Suprapubic skin (tissue), 4 donors: Measurements from ENCODE around the gene TCP11L1. TPM values are rescaled to one million over a fixed set of nuclear protein-coding genes. Genes with fewer than 3 reads are reported as not detected.
"Not testable (repeated sequence)": the region's sequence is repeated elsewhere in the genome, so short reads cannot be mapped to it uniquely, and the experiment has no call there.

Experiments used
- DNase-seq, 2 donors: peaks; one replicate each; pipeline ENCODE4 v3.0.0-alpha.2; 2019; ENCODE audit warnings: low spot score in 2 of 2
- H3K27ac ChIP-seq: fragments of 200-600 bp; sonication (generic); one replicate; pipeline ENCODE4 v1.5.1; 2019
- H3K27me3 ChIP-seq: fragments of 200-600 bp; sonication (generic); one replicate; pipeline ENCODE4 v1.5.1; 2019
- H3K36me3 ChIP-seq: fragments of 200-600 bp; sonication (generic); one replicate; pipeline ENCODE4 v1.5.1; 2019
- H3K4me1 ChIP-seq: fragments of 200-600 bp; sonication (generic); one replicate; pipeline ENCODE4 v1.5.1; 2019
- H3K4me3 ChIP-seq: fragments of 200-600 bp; sonication (generic); one replicate; pipeline ENCODE4 v1.5.1; 2019; ENCODE audit warnings: mild to moderate bottlenecking
- H3K9me3 ChIP-seq: fragments of 200-600 bp; sonication (generic); one replicate; pipeline ENCODE4 v1.5.1; 2019
- EP300 ChIP-seq: sonication (generic); formaldehyde crosslinking; IDR thresholded peaks from one replicate; pipeline ENCODE4 v1.6.1; 2017; ENCODE audit warnings: antibody characterized with exemption
- POLR2A ChIP-seq, 2 donors: fragments of 450-650 bp; IDR thresholded peaks; one replicate each; pipeline ENCODE4 v1.6.1; 2017; ENCODE audit warnings: antibody characterized with exemption in 2 of 2, mild to moderate bottlenecking in 2 of 2, moderate library complexity in 2 of 2
- POLR2AphosphoS5 ChIP-seq, 3 donors: sonication (generic); formaldehyde crosslinking; IDR thresholded peaks; one replicate each; pipeline ENCODE4 v1.6.1; 2017; ENCODE audit warnings: antibody characterized with exemption in 3 of 3
- WGBS: methylation state at CpG from one replicate; pipeline ENCODE4 v1.1.5; 2018; 5-methylcytosine and 5-hydroxymethylcytosine counted together
- total RNA-seq, 4 donors: library from RNA; depleted of rRNA; stranded (reverse); fragments of >200 nt; gene quantifications; one replicate each; pipeline ENCODE4 v1.1.0, GENCODE V29; 2016
- TF ChIP-seq, protein P1 (sequence below), 2 donors: fragments of 200-600 bp in 1 of 2; fragments of 450-650 bp in 1 of 2; sonication (generic) in 1 of 2; IDR thresholded peaks; one replicate each; pipeline ENCODE4 v1.5.1; 2016 to 2019; ENCODE audit warnings: antibody characterized with exemption in 2 of 2, mild to moderate bottlenecking in 1 of 2, moderate library complexity in 1 of 2

TCP11L1 gene
- total RNA-seq, 4 donors from 2014 or later, result 34.8 to 65.6 (median 42.9) TPM

DNA sequence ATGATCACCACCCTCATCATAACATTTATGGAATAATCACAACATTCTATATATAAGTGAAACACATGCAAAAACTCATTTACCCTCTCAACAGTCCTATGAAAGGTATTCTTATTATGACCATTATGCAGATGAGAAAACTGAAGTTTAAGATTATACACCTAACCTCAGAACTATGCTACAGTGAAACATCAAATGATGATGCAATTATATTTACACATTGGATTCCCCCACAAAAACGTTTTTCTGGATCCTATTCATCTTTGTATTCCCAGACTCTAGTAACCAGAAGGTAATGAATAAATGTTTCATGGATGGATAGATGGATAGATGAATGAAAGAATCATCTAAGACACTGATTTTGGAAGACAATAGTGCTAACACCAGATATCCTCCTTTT is 54.8 kb downstream of the TCP11L1 start:
- no peak for TF ChIP-seq POLR2AphosphoS5 (IDR thresholded peaks at IDR 0.05)
- no peak for TF ChIP-seq POLR2A (IDR thresholded peaks at IDR 0.05)
- TF ChIP-seq, protein P1, sequence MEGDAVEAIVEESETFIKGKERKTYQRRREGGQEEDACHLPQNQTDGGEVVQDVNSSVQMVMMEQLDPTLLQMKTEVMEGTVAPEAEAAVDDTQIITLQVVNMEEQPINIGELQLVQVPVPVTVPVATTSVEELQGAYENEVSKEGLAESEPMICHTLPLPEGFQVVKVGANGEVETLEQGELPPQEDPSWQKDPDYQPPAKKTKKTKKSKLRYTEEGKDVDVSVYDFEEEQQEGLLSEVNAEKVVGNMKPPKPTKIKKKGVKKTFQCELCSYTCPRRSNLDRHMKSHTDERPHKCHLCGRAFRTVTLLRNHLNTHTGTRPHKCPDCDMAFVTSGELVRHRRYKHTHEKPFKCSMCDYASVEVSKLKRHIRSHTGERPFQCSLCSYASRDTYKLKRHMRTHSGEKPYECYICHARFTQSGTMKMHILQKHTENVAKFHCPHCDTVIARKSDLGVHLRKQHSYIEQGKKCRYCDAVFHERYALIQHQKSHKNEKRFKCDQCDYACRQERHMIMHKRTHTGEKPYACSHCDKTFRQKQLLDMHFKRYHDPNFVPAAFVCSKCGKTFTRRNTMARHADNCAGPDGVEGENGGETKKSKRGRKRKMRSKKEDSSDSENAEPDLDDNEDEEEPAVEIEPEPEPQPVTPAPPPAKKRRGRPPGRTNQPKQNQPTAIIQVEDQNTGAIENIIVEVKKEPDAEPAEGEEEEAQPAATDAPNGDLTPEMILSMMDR (IDR thresholded peaks at IDR 0.05), result no peak
- TF ChIP-seq EP300, result no peak
- Histone ChIP-seq H3K9me3 (no peaks in the 10 kb centered on the region), H3K4me3 (no peak overlapping the region), H3K36me3 (peaks cover 33% of the 10 kb centered on the region), H3K27ac (no peak overlapping the region), H3K27me3 (no peaks in the 10 kb centered on the region), H3K4me1 (no peaks in the 10 kb centered on the region)
- WGBS, result 37% methylated on average over 1 of the region's 1 CpG
- DNase-seq, result no peak

DNA sequence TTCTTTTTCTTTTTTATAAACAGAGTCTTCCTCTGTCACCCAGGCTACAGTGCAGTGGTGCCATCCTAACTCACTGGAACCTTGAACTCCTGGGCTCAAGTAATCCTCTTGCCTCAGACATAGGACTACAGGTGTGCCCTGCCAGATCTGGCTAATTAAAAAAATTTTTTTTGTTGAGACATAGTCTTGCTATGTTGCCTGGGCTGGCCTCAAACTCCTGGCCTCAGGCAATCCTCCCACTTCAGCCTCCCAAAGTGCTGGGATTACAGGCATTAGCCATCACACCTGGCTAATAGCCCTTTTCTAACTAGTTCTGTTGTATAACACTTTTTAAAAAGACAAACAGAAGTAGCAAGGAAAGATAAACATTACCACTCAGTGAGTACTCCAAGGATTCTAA is 64.5 kb downstream of the TCP11L1 start:
- no peak for TF ChIP-seq POLR2A (IDR thresholded peaks at IDR 0.05)
- no peak for TF ChIP-seq EP300
- no peak for TF ChIP-seq POLR2AphosphoS5 (IDR thresholded peaks at IDR 0.05)
- TF ChIP-seq, protein P1 (IDR thresholded peaks at IDR 0.05), result no peak
- no peaks in the 10 kb centered on the region for H3K27me3 ChIP-seq
- DNase-seq, result no peak
- H3K36me3 ChIP-seq, result peaks cover 55% of the 10 kb centered on the region
- H3K4me1 ChIP-seq, result no peaks in the 10 kb centered on the region
- H3K9me3 ChIP-seq, result no peaks in the 10 kb centered on the region
- no peak overlapping the region for H3K4me3 ChIP-seq
- H3K27ac ChIP-seq, result no peak overlapping the region

DNA sequence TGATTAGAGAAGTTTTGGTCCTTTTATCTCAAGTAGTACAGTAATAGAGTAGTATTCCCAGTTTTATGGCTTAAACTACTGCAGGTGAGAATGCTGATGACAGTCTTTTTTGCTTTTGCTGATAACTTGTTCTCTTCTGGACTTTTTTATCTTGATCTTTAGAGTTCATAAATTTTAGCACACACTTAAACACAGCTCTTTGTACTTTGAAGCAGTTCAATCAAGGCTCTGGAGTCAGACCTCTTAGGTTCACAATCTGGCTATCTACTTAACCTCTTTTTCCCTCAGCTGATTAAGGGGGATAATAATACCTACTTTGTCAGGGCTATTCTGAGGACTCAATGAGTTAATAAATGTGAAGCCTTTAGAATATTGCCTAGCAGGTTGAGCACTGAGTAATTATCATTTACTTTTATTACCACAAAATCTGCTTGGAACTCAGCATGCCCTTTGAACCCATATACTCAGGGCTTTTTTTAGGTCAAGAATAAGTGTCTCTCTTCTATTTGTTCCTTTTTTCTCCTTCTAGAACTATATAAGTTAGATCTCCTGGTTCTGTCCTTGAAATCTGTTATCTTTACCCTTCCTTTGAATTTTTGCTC is 70.0 kb downstream of the TCP11L1 start:
- Histone ChIP-seq H3K4me3 (no peak overlapping the region), H3K4me1 (no peaks in the 10 kb centered on the region), H3K27ac (no peak overlapping the region), H3K27me3 (no peaks in the 10 kb centered on the region), H3K36me3 (peaks cover 13% of the 10 kb centered on the region), H3K9me3 (no peaks in the 10 kb centered on the region)
- no peak for DNase-seq
- TF ChIP-seq, protein P1 (IDR thresholded peaks at IDR 0.05), result no peak
- TF ChIP-seq POLR2AphosphoS5 (IDR thresholded peaks at IDR 0.05), result no peak
- no peak for TF ChIP-seq POLR2A (IDR thresholded peaks at IDR 0.05)
- TF ChIP-seq EP300, result no peak

DNA sequence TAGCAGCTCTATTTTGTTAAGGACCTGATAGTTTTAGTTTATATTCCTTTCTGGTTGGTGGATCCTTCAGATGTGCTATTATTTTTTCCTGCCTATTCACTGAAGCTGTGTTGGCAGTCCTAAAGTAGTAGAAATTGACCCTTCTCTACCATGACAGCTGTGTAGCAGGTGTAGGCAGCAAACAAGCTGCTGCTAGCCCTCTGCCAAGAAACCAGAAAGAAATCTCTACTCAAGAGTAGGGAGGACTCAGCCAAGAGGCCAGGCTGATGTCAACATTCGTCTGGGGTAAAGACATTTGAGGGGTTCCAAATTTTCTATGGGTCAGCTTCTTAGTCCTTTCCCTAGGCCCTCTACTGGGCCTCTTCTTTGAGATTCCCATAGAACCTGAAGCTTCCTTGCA is 70.7 kb downstream of the TCP11L1 start:
- DNase-seq, result no peak
- 67% methylated on average over 1 of the region's 1 CpG for WGBS

DNA sequence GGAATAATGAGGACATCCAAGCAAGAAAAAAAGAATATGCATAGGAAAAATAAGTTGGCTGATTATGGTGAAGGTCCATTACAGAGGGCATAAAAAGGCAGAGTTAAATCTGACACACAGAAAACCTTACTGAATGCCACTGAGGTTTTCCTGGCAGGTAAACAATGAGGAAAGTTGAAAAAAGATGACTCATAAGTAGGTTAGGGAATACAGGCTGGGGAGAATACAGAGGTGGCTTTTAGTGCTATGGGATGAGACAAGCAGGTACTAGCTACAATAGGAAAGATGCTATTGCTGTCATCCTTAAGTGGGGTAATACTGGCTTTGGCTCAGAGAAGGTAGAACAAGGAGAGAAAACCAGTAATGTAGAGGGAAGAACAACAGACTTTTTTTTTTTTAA is 77.2 kb downstream of the TCP11L1 start:
- H3K4me3 ChIP-seq, result no peak overlapping the region
- H3K27ac ChIP-seq, result no peak overlapping the region
- no peaks in the 10 kb centered on the region for H3K27me3 ChIP-seq
- H3K36me3 ChIP-seq, result peaks cover 3% of the 10 kb centered on the region
- no peak for DNase-seq
- H3K4me1 ChIP-seq, result no peaks in the 10 kb centered on the region
- TF ChIP-seq EP300 (no peak), POLR2A (IDR thresholded peaks at IDR 0.05) (no peak), POLR2AphosphoS5 (IDR thresholded peaks at IDR 0.05) (no peak)
- TF ChIP-seq, protein P1 (IDR thresholded peaks at IDR 0.05), result no peak
- H3K9me3 ChIP-seq, result no peaks in the 10 kb centered on the region

More for the DNA sequence above, 70.7 kb downstream of the TCP11L1 start:
- H3K36me3 ChIP-seq, result peaks cover 6% of the 10 kb centered on the region
- no peaks in the 10 kb centered on the region for H3K4me1 ChIP-seq
- TF ChIP-seq, protein P1 (IDR thresholded peaks at IDR 0.05), result no peak
- TF ChIP-seq POLR2AphosphoS5 (IDR thresholded peaks at IDR 0.05), result no peak
- TF ChIP-seq POLR2A (IDR thresholded peaks at IDR 0.05), result no peak
- no peak for TF ChIP-seq EP300
- no peak overlapping the region for H3K27ac ChIP-seq
- H3K4me3 ChIP-seq, result no peak overlapping the region
- H3K27me3 ChIP-seq, result no peaks in the 10 kb centered on the region
- H3K9me3 ChIP-seq, result no peaks in the 10 kb centered on the region

DNA sequence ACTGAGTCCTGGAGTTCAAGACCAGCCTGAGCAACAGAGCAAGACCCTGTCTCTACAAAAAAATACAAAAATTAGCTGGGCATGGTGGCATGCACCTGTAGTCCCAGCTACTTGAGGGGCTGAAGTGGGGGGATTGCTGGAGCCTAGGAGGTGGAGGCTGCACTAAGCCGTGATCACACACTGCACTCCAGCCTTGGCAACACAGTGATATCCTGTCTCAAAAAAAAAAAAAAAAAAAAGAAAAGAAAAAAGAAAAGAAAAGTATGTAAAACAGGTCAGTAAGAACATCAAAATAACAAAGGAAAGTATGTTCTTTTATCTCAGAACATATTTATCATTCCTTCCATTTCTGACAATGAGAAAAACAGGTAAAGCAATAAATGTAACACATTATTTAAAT is 83.3 kb downstream of the TCP11L1 start:
- H3K36me3 ChIP-seq, result not testable (repeated sequence)
- WGBS, result 88% methylated on average over 1 of the region's 1 CpG

More for the DNA sequence above, 83.3 kb downstream of the TCP11L1 start:
- H3K9me3 ChIP-seq, H3K4me1 ChIP-seq, H3K27me3 ChIP-seq, H3K4me3 ChIP-seq, DNase-seq, H3K27ac ChIP-seq: not testable (repeated sequence)
